Measurements from ENCODE around the gene PRKN. TPM values are rescaled to one million over a fixed set of nuclear protein-coding genes. Genes with fewer than 3 reads are reported as not detected.

PRKN gene
- total and polyA plus RNA-seq, 2 experiments from 2014 or later, result 11.7 to 28.1 TPM

GRCh38 chr6:161361529-161361928, 1366.0 kb downstream of the PRKN start:
- Histone ChIP-seq H3K4me1 (ENCODE audit: low read depth) (no peaks in the 10 kb centered on the region), H3K9me3 (ENCODE audit: low read depth) (no peaks in the 10 kb centered on the region), H3K27me3 (no peaks in the 10 kb centered on the region), H3K4me3 (no peak overlapping the region), H3K36me3 (no peaks in the 10 kb centered on the region), H3K27ac (no peak overlapping the region)
- DNase-seq (ENCODE audit: low read depth in 1 of 2, low spot score in 1 of 2), result no peak
- TF ChIP-seq, protein P1, sequence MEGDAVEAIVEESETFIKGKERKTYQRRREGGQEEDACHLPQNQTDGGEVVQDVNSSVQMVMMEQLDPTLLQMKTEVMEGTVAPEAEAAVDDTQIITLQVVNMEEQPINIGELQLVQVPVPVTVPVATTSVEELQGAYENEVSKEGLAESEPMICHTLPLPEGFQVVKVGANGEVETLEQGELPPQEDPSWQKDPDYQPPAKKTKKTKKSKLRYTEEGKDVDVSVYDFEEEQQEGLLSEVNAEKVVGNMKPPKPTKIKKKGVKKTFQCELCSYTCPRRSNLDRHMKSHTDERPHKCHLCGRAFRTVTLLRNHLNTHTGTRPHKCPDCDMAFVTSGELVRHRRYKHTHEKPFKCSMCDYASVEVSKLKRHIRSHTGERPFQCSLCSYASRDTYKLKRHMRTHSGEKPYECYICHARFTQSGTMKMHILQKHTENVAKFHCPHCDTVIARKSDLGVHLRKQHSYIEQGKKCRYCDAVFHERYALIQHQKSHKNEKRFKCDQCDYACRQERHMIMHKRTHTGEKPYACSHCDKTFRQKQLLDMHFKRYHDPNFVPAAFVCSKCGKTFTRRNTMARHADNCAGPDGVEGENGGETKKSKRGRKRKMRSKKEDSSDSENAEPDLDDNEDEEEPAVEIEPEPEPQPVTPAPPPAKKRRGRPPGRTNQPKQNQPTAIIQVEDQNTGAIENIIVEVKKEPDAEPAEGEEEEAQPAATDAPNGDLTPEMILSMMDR (IDR thresholded peaks at IDR 0.05; ENCODE audit: low read depth, low read length), result no peak

DNA sequence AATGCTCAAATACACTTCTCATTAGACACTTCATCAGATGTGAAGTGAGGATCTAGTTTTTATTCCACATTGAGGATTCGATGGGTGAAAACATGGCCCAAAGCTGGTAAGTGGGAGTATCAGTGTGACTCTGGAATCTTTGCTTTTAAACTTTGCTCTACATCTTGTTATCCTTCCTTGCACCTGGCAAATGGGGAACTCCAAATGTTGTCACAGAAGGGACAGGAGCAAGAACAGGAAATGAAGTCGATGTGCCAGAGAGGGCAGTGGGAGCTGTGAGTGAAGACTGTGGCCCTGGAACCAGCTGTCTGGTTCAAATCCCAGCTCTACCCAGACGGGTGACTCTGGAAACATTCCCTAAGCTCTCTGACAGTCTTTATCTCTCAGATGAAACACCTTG, 1367.0 kb downstream of the PRKN start:
- Histone ChIP-seq H3K4me3 (no peak overlapping the region), H3K9me3 (ENCODE audit: low read depth) (no peaks in the 10 kb centered on the region), H3K4me1 (ENCODE audit: low read depth) (no peaks in the 10 kb centered on the region), H3K27me3 (no peaks in the 10 kb centered on the region), H3K27ac (no peak overlapping the region), H3K36me3 (no peaks in the 10 kb centered on the region)
- no peak for DNase-seq (ENCODE audit: low read depth in 1 of 2, low spot score in 1 of 2)
- TF ChIP-seq, protein P1 (IDR thresholded peaks at IDR 0.05; ENCODE audit: low read depth, low read length), result no peak

DNA sequence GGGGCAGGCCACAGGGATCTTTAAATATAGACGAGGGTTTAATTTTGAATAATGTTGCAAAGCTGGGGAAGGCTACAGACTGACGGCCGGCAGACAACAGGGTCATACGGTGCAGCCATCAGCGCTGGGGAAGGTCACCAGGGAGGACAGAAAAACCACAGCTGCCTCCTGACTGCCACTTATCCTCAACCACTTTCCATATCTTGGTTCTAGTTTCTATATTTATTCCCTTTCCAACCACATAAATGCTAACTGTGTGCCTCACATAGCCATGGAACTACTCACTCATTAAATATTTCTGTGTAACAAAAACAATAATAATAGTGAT, 1368.0 kb downstream of the PRKN start:
- DNase-seq (ENCODE audit: low read depth in 1 of 2, low spot score in 1 of 2), result peak in 1 of 2 donors; percentile 6
- Histone ChIP-seq H3K27ac (no peak overlapping the region), H3K4me3 (no peak overlapping the region), H3K4me1 (ENCODE audit: low read depth) (no peaks in the 10 kb centered on the region), H3K9me3 (ENCODE audit: low read depth) (no peaks in the 10 kb centered on the region), H3K27me3 (no peaks in the 10 kb centered on the region), H3K36me3 (no peaks in the 10 kb centered on the region)
- TF ChIP-seq, protein P1 (IDR thresholded peaks at IDR 0.05; ENCODE audit: low read depth, low read length), result no peak

- Histone ChIP-seq H3K27ac (no peak overlapping the region), H3K27me3 (no peaks in the 10 kb centered on the region)
- DNase-seq (ENCODE audit: low read depth in 1 of 2, low spot score in 1 of 2), result no peak
Measured at GRCh38 chr6:161356167-161356854, 1371.3 kb downstream of the PRKN start.

GRCh38 chr6:161355696-161356095, 1371.9 kb downstream of the PRKN start:
- no peaks in the 10 kb centered on the region for H3K27me3 ChIP-seq
- no peak overlapping the region for H3K4me3 ChIP-seq
- H3K27ac ChIP-seq, result no peak overlapping the region
- TF ChIP-seq, protein P1 (IDR thresholded peaks at IDR 0.05; ENCODE audit: low read depth, low read length), result no peak
- no peaks in the 10 kb centered on the region for H3K9me3 ChIP-seq (ENCODE audit: low read depth)
- no peaks in the 10 kb centered on the region for H3K36me3 ChIP-seq
- H3K4me1 ChIP-seq (ENCODE audit: low read depth), result no peaks in the 10 kb centered on the region
- DNase-seq (ENCODE audit: low read depth in 1 of 2, low spot score in 1 of 2), result no peak

More at GRCh38 chr6:161356167-161356854, 1371.3 kb downstream of the PRKN start:
- TF ChIP-seq, protein P1 (IDR thresholded peaks at IDR 0.05; ENCODE audit: low read depth, low read length), result no peak
- H3K4me1 ChIP-seq (ENCODE audit: low read depth), result no peaks in the 10 kb centered on the region
- H3K9me3 ChIP-seq (ENCODE audit: low read depth), result no peaks in the 10 kb centered on the region
- no peak overlapping the region for H3K4me3 ChIP-seq
- H3K36me3 ChIP-seq, result no peaks in the 10 kb centered on the region
